Endothelial cell of umbilical vein (primary cell): ENCODE measurements around the gene MRPL16. TPM values are rescaled to one million over a fixed set of nuclear protein-coding genes. Genes with fewer than 3 reads are reported as not detected.

ENCODE experiments used
- BruUV-seq: library from RNA; stranded (reverse); fragments of 400-500 nt; replicated peaks from 2 replicates; lab custom pipeline; 2021; lab: Mats Ljungman, UMichigan
- CTCF ChIA-PET: fragments of 300-600, 350-600 bp; sonication (Branson Sonifier 250); formaldehyde crosslinking; loops from one replicate; lab custom pipeline; 2021; ENCODE audit warnings: antibody characterized with exemption, inconsistent platforms; lab: Charles Lee
- POLR2A ChIA-PET: fragments of 300-600, 350-600 bp; sonication (Branson Sonifier 250); formaldehyde crosslinking; loops from one replicate; lab custom pipeline; 2021; ENCODE audit warnings: antibody characterized with exemption, inconsistent platforms; lab: Charles Lee
- DNase-seq: peaks from one replicate; pipeline ENCODE4 v3.0.0-alpha.2; 2011; ENCODE audit warnings: low read depth, low spot score
- FAIRE-seq: peaks from 2 replicates; lab custom pipeline; 2011; peaks lifted over from hg19 to GRCh38; lab: Jason Lieb, UNC
- H2AFZ ChIP-seq: 2 replicates; pipeline ENCODE4 v1.6.0; 2012; ENCODE audit warnings: low read depth, low read length, control low read depth, inconsistent platforms
- H3K27ac ChIP-seq: 2 replicates; pipeline ENCODE4 v1.5.1; 2011; ENCODE audit warnings: low read depth, mild to moderate bottlenecking, control low read depth, low read length, moderate library complexity; ENCODE audit not compliant: insufficient read depth
- H3K27me3 ChIP-seq, 2 experiments: 2 replicates each; pipeline versions ENCODE4 v1.6.0 to v1.6.1; 2011; ENCODE audit warnings: low read length in 2 of 2, mixed read lengths in 1 of 2; ENCODE audit not compliant: control insufficient read depth in 2 of 2, insufficient read depth in 2 of 2
- H3K36me3 ChIP-seq, 2 experiments: 2 replicates in 1 of 2; 3 replicates in 1 of 2; pipeline ENCODE4 v1.5.1; 2011; ENCODE audit warnings: low read length in 2 of 2, mild to moderate bottlenecking in 1 of 2, moderate library complexity in 1 of 2; ENCODE audit not compliant: control insufficient read depth in 2 of 2, insufficient read depth in 2 of 2; ENCODE audit errors: extremely low read depth in 1 of 2
- H3K4me1 ChIP-seq: 3 replicates; pipeline ENCODE4 v1.5.1; 2011; ENCODE audit warnings: mild to moderate bottlenecking, low read length; ENCODE audit not compliant: control insufficient read depth, insufficient read depth; ENCODE audit errors: extremely low read depth
- H3K4me2 ChIP-seq: 2 replicates; pipeline ENCODE4 v1.6.1; 2011; ENCODE audit warnings: low read length, control low read depth, mixed read lengths; ENCODE audit not compliant: insufficient read depth
- H3K4me3 ChIP-seq, 3 experiments: fragments of 200-600 bp in 1 of 3; sonication (generic), shearing (Covaris generic) in 1 of 3; replicated peaks in 1 of 3; 2 replicates each; pipeline ENCODE4 v1.5.1; 2011 to 2016; ENCODE audit warnings: control low read depth in 3 of 3, low read length in 3 of 3, mild to moderate bottlenecking in 2 of 3, inconsistent platforms in 1 of 3, low read depth in 1 of 3, moderate library complexity in 1 of 3; ENCODE audit not compliant: insufficient read depth in 1 of 3
- H3K79me2 ChIP-seq: 2 replicates; pipeline ENCODE4 v1.6.0; 2012; ENCODE audit warnings: low read length, inconsistent platforms; ENCODE audit not compliant: control insufficient read depth, insufficient read depth
- H3K9ac ChIP-seq: replicated peaks from 2 replicates; pipeline ENCODE3; 2011; ENCODE audit warnings: low read length, control low read depth; ENCODE audit not compliant: insufficient read depth; ENCODE audit errors: extremely low read depth
- H3K9me1 ChIP-seq: replicated peaks from 3 replicates; pipeline ENCODE4 v1.6.0; 2011; ENCODE audit warnings: mild to moderate bottlenecking, low read length; ENCODE audit not compliant: control insufficient read depth, insufficient read depth; ENCODE audit errors: extremely low read depth
- H3K9me3 ChIP-seq: replicated peaks from 2 replicates; pipeline ENCODE4 v1.5.1; 2012; ENCODE audit warnings: low read length, inconsistent platforms; ENCODE audit not compliant: control insufficient read depth, insufficient read depth
- H4K20me1 ChIP-seq: replicated peaks from 2 replicates; pipeline ENCODE3; 2011; ENCODE audit warnings: mild to moderate bottlenecking, low read length; ENCODE audit not compliant: control insufficient read depth, insufficient read depth; ENCODE audit errors: extremely low read depth
- EZH2 ChIP-seq: IDR thresholded peaks from 2 replicates; pipeline ENCODE4 v1.6.1; 2012; ENCODE audit warnings: borderline replicate concordance, low read depth, mild to moderate bottlenecking, moderate library complexity, low read length, inconsistent platforms; ENCODE audit not compliant: severe bottlenecking
- FOS ChIP-seq: IDR thresholded peaks from 2 replicates; pipeline ENCODE4 v1.6.1; 2011; ENCODE audit warnings: mild to moderate bottlenecking, low read length, moderate library complexity, borderline replicate concordance; ENCODE audit not compliant: insufficient read depth
- GATA2 ChIP-seq: IDR thresholded peaks from 2 replicates; pipeline ENCODE4 v1.7.0; 2011; ENCODE audit warnings: low read depth, mild to moderate bottlenecking, moderate library complexity, mixed read lengths, low read length; ENCODE audit not compliant: insufficient read length, insufficient read depth
- JUN ChIP-seq: IDR thresholded peaks from 2 replicates; pipeline ENCODE4 v1.6.1; 2011; ENCODE audit warnings: borderline replicate concordance, low read depth; ENCODE audit not compliant: insufficient read length, insufficient read depth
- MYC ChIP-seq: IDR thresholded peaks from one replicate; pipeline ENCODE4 v1.6.1; 2011; ENCODE audit warnings: mild to moderate bottlenecking, low read depth, low read length
- POLR2A ChIP-seq: IDR thresholded peaks from 2 replicates; pipeline ENCODE4 v1.6.1; 2012; ENCODE audit warnings: low read depth, mild to moderate bottlenecking, control low read depth, low read length
- POLR2AphosphoS5 ChIP-seq: IDR thresholded peaks from 2 replicates; pipeline ENCODE4 v1.6.1; 2012; ENCODE audit warnings: low read depth, mild to moderate bottlenecking, control low read depth, low read length, moderate library complexity; ENCODE audit not compliant: insufficient read depth
- dilution Hi-C: fragments of 300-500 bp; cut with MboI; formaldehyde crosslinking; loops from one replicate; pipeline ENCODE4 v1.15.0; 2019; ENCODE audit warnings: low sequenced_read_pairs; ENCODE audit not compliant: extremely low pct_ligation_motif_present
- intact Hi-C: fragments of 100-400 bp; cut with micrococcal nuclease; formaldehyde crosslinking; loops from one replicate; pipeline ENCODE4 v1.10.0; 2022
- polyA plus RNA-seq, 4 experiments: library from polyadenylated mRNA; depleted of rRNA in 3 of 4; stranded (reverse) in 3 of 4; unstranded in 1 of 4; fragments of >200 nt; gene quantifications; 2 replicates each; pipeline versions ENCODE4 v1.2.1 to v1.2.3, GENCODE V29; 2011 to 2012; ENCODE audit warnings: missing spikeins in 1 of 4
- total RNA-seq: library from RNA; stranded (reverse); gene quantifications from 2 replicates; pipeline ENCODE4 v1.2.3, GENCODE V29; 2021
- TF ChIP-seq, protein P1 (sequence below): IDR thresholded peaks from 2 replicates; pipeline ENCODE4 v1.6.1; 2011; ENCODE audit not compliant: insufficient read depth, insufficient read length
- TF ChIP-seq, protein P2 (sequence below), 2 donors: IDR thresholded peaks; 1 replicate in 1 of 2; 2 replicates in 1 of 2; pipeline ENCODE4 v1.5.1; 2011; ENCODE audit warnings: low read length in 2 of 2, mild to moderate bottlenecking in 2 of 2, moderate library complexity in 2 of 2, control low read depth in 1 of 2, inconsistent platforms in 1 of 2, low read depth in 1 of 2; ENCODE audit not compliant: insufficient read depth in 1 of 2; ENCODE audit errors: extremely low read depth in 1 of 2

MRPL16 gene
- total and polyA plus RNA-seq, 2 donors (not counting 3 experiments of a cell fraction or from before 2014, with no cell fraction given): 63.9 to 84.0 TPM

DNA sequence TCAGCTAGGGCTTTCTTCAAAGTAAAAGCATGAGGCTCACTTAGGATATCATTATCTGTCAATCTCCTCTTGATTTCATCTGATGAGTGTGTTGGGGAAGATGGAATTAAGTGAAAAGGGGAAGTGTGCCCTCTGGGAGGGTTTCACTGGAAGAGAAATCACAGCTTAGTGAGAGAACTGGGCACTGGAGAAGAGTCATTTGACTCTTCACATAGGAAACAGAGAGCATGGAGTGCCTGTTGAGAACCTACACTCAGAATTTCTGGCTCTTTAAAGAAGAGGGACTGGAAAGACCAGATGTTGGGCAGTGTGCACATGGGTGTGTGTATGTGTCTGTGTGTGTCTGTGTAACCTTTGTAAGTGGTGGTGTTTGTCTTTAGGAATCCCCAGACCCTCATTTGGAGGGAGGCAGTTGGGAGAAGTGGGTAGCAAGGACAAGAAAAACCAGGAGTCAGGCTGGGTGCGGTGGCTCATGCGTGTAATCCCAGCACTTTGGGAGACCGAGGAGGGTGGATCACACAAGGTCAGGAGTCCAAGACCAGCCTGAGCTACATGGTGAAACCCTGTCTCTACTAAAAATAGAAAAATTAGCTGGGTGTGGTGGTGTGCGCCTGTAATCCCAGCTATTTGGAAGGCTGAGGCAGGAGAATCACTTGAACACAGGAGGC lies 45.4 kb downstream of the MRPL16 start:
- H2AFZ ChIP-seq: no peak overlapping the region
- H3K9ac ChIP-seq: no peak overlapping the region
- no peak overlapping the region for H3K4me3 ChIP-seq
- BruUV-seq: no TSS peak
- peaks cover 0 to 9% of the 10 kb centered on the region in 2 experiments for H3K36me3 ChIP-seq
- no peaks in the 10 kb centered on the region for H3K9me3 ChIP-seq
- ChIA-PET POLR2A (interaction anchor here (1.1 kb wide), 1 partner anchor 9 kb away, joined by 4 read pairs; no protein-coding TSS in a partner anchor), CTCF (interaction anchor here (1.5 to 3.9 kb wide), 3 partner anchors 10 to 154 kb away, joined by 3 to 15 read pairs (median 12); partner anchors contain the start of gene STX3)
- FAIRE-seq (no peak), DNase-seq (no peak)
- H3K79me2 ChIP-seq: peaks cover 60% of the 10 kb centered on the region
- no peaks in the 10 kb centered on the region for H3K9me1 ChIP-seq
- H4K20me1 ChIP-seq: no peaks in the 10 kb centered on the region
- H3K27ac ChIP-seq: no peak overlapping the region
- no peaks in the 10 kb centered on the region for H3K27me3 ChIP-seq
- intact Hi-C loops (no loop called here), dilution Hi-C loops (no loop called here)
- no peak for TF ChIP-seq POLR2A
- TF ChIP-seq, protein P1, sequence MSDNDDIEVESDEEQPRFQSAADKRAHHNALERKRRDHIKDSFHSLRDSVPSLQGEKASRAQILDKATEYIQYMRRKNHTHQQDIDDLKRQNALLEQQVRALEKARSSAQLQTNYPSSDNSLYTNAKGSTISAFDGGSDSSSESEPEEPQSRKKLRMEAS: no peak
- no peak for TF ChIP-seq JUN
- TF ChIP-seq EZH2: no peak
- TF ChIP-seq, protein P2, sequence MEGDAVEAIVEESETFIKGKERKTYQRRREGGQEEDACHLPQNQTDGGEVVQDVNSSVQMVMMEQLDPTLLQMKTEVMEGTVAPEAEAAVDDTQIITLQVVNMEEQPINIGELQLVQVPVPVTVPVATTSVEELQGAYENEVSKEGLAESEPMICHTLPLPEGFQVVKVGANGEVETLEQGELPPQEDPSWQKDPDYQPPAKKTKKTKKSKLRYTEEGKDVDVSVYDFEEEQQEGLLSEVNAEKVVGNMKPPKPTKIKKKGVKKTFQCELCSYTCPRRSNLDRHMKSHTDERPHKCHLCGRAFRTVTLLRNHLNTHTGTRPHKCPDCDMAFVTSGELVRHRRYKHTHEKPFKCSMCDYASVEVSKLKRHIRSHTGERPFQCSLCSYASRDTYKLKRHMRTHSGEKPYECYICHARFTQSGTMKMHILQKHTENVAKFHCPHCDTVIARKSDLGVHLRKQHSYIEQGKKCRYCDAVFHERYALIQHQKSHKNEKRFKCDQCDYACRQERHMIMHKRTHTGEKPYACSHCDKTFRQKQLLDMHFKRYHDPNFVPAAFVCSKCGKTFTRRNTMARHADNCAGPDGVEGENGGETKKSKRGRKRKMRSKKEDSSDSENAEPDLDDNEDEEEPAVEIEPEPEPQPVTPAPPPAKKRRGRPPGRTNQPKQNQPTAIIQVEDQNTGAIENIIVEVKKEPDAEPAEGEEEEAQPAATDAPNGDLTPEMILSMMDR (IDR thresholded peaks at IDR 0.05; ENCODE audit: extremely low read depth in 1 of 2, insufficient read depth in 1 of 2, low read depth in 1 of 2, low read length in 2 of 2): no peak
- no peak for TF ChIP-seq GATA2
- no peak for TF ChIP-seq FOS
- no peak for TF ChIP-seq MYC
- no peak for TF ChIP-seq POLR2AphosphoS5
- H3K4me1 ChIP-seq: no peaks in the 10 kb centered on the region
- H3K4me2 ChIP-seq: no peak overlapping the region
